Ascending aorta (tissue), 2 donors: ENCODE measurements around the gene RPL28. TPM values are rescaled to one million over a fixed set of nuclear protein-coding genes. Genes with fewer than 3 reads are reported as not detected.
"Not testable (repeated sequence)": the region's sequence is repeated elsewhere in the genome, so short reads cannot be mapped to it uniquely, and the experiment has no call there.

ENCODE experiments used
- DNase-seq, 2 donors: peaks; one replicate each; pipeline ENCODE4 v3.0.0-alpha.2; 2019; ENCODE audit warnings: low spot score in 2 of 2
- H3K27ac ChIP-seq, 2 donors: fragments of 200-600 bp; sonication (generic); one replicate each; pipeline ENCODE4 v1.5.1; 2016 to 2017; ENCODE audit warnings: mild to moderate bottlenecking in 1 of 2
- H3K27me3 ChIP-seq: fragments of 200-600 bp; sonication (generic); one replicate; pipeline ENCODE4 v1.5.1; 2017
- H3K36me3 ChIP-seq, 2 donors: fragments of 200-600 bp; sonication (generic); one replicate each; pipeline ENCODE4 v1.5.1; 2016
- H3K4me1 ChIP-seq, 2 donors: fragments of 200-600 bp; sonication (generic); one replicate each; pipeline ENCODE4 v1.5.1; 2016 to 2017; ENCODE audit warnings: mild to moderate bottlenecking in 1 of 2
- H3K4me3 ChIP-seq, 2 donors: fragments of 200-600 bp; sonication (generic); one replicate each; pipeline ENCODE4 v1.5.1; 2016 to 2017; ENCODE audit warnings: mild to moderate bottlenecking in 1 of 2
- H3K9me3 ChIP-seq, 2 donors: fragments of 200-600 bp; sonication (generic); one replicate each; pipeline ENCODE4 v1.5.1; 2016
- intact Hi-C: fragments of 100-400 bp; cut with DNase I; formaldehyde crosslinking; loops from one replicate; pipeline ENCODE4 v1.15.1; 2023
- total RNA-seq: library from RNA; depleted of rRNA; stranded (reverse); fragments of >200 nt; gene quantifications from one replicate; pipeline ENCODE4 v1.1.0, GENCODE V29; 2016
- TF ChIP-seq, protein P1 (sequence below), 3 experiments: fragments of 200-600 bp in 2 of 3; fragments of 450-650 bp in 1 of 3; sonication (generic) in 2 of 3; IDR thresholded peaks; one replicate each; pipeline ENCODE4 v1.5.1; 2016 to 2019; ENCODE audit warnings: antibody characterized with exemption in 3 of 3, mild to moderate bottlenecking in 1 of 3, moderate library complexity in 1 of 3

Gene RPL28
- total RNA-seq, 1 donor from 2014 or later, result 542 TPM

DNA sequence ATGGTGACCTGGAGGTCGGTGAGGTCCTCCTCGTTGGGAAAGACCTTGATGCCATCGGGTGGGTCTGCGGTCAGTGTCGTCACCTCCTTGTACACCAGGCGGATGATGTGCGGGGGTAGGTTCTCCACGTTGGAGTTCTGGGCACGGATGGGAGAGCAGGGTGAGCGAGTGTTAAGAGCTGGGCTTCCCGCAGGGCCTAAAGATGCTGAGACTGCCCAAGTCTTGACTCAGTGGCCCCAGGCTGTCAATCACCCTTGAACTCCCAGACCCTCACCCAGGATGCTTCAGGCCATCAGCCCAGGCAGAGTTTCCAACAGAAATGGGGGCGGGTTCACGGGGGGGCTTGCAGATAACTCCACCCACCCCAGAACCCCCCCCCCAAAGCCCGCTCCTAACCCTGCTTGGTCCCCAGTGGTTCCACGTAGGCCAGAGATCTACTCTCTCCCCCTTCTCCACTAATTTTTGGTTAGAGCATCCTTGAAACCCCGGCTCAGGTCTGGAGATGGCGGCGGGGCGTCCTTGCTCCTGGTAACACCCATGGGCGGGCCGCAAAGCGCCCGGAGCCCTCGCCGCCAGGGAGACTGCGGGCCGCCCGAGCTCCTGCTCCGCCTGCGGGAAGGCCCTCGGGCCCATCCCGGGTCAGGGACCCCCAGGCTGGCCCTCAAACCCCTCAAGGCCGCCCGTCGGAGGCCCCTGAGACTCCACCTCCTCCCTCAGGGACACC, 21.3 kb downstream of the RPL28 start:
- intact Hi-C loops, result loop anchor here (1.0 to 10.0 kb wide), 6 partner anchors 21 to 1540 kb away; partner anchors contain the start of genes LENG9, MYADM, PPP1R12C and ZSCAN5A
- no peaks in the 10 kb centered on the region for H3K27me3 ChIP-seq
- H3K27ac ChIP-seq, result peak overlapping the region; percentile 96 to 99
- H3K4me3 ChIP-seq, result peak overlapping the region; percentile 86 to 92
- peaks cover 16 to 27% of the 10 kb centered on the region in 2 donors for H3K36me3 ChIP-seq
- TF ChIP-seq, protein P1, sequence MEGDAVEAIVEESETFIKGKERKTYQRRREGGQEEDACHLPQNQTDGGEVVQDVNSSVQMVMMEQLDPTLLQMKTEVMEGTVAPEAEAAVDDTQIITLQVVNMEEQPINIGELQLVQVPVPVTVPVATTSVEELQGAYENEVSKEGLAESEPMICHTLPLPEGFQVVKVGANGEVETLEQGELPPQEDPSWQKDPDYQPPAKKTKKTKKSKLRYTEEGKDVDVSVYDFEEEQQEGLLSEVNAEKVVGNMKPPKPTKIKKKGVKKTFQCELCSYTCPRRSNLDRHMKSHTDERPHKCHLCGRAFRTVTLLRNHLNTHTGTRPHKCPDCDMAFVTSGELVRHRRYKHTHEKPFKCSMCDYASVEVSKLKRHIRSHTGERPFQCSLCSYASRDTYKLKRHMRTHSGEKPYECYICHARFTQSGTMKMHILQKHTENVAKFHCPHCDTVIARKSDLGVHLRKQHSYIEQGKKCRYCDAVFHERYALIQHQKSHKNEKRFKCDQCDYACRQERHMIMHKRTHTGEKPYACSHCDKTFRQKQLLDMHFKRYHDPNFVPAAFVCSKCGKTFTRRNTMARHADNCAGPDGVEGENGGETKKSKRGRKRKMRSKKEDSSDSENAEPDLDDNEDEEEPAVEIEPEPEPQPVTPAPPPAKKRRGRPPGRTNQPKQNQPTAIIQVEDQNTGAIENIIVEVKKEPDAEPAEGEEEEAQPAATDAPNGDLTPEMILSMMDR (IDR thresholded peaks at IDR 0.05), result no peak
- H3K9me3 ChIP-seq, result no peaks in the 10 kb centered on the region
- peaks cover 11 to 13% of the 10 kb centered on the region in 2 donors for H3K4me1 ChIP-seq
- peak in 1 of 2 donors; percentile 71 for DNase-seq

DNA sequence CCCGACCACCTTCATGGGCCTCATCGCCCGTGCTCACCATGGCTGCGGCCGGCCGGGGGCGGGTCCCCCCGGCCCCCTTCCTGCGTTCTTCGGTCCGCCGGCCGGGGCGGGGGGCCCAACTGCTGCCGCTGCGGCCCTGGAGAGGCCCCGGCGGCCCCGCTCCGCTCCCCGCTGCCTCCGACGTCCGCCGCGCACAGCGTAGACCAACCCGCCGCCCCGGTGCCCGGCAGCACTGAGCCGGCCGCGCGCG, 21.7 kb downstream of the RPL28 start, which contains the start of gene UBE2S:
TSS of gene UBE2S (minus strand) at position 239 of the 250 bp plus-strand sequence. CDS start at position 40, 199 bp downstream.
- intact Hi-C loops, result loop anchor here (1.0 to 10.0 kb wide), 6 partner anchors 21 to 1540 kb away; partner anchors contain the start of genes LENG9, MYADM, PPP1R12C and ZSCAN5A
- H3K27me3 ChIP-seq, H3K9me3 ChIP-seq, DNase-seq: not testable (repeated sequence)
- Histone ChIP-seq H3K4me3 (peak within 1 kb of the TSS; percentile 86 to 92), H3K4me1 (peaks cover 11 to 13% of the 10 kb centered on the region in 2 donors), H3K36me3 (peaks cover 12 to 23% of the 10 kb centered on the region in 2 donors), H3K27ac (peak within 1 kb of the TSS; percentile 96 to 99)

DNA sequence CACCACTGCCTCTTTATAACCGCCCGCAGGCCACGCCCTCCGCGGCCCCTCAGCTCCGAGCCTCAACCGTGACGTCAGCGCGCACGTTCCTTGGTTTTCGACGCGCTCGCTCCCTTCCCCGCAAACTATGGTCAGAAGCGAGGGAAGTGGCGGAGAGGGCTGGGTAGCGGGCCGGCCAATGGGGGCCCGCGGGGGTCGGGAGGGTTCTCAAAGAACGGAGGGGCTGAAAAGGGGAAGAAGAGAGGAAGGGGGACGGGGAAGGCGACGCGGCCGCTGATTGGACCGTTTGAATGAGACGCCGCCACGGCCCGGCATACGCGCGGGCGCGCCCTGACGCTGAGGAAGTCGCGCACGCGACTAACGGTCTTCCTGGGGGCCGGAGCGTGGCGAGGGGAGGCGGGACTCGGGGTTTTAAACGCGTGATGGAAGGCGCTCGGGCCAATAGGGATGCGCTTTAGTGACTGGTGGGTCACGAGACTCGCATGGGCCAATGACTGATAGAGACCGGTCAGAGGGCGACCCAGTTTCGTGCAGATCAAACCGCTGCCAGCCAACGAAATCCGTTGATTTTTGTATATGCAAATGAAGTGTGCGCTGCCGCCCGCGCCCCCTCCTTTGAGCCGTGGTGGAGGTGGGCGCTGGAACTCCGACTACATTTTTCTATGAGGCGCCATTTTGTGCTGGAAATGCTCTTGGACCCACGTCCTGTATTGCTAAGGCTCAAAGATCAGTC, 22.2 kb downstream of the RPL28 start:
- DNase-seq, result peak; percentile 95 to 99
- H3K4me1 ChIP-seq, result peaks cover 11 to 13% of the 10 kb centered on the region in 2 donors
- H3K27ac ChIP-seq, result peak overlapping the region; percentile 96 to 99
- TF ChIP-seq, protein P1 (IDR thresholded peaks at IDR 0.05), result no peak
- H3K36me3 ChIP-seq, result peaks cover 7 to 18% of the 10 kb centered on the region in 2 donors
- no peaks in the 10 kb centered on the region for H3K27me3 ChIP-seq
- intact Hi-C loops, result loop anchor here (1.0 to 10.0 kb wide), 10 partner anchors 22 to 1541 kb away; partner anchors contain the start of genes FIZ1, ISOC2, KMT5C and LENG9
- peak overlapping the region; percentile 86 to 92 for H3K4me3 ChIP-seq
- no peaks in the 10 kb centered on the region for H3K9me3 ChIP-seq

DNA sequence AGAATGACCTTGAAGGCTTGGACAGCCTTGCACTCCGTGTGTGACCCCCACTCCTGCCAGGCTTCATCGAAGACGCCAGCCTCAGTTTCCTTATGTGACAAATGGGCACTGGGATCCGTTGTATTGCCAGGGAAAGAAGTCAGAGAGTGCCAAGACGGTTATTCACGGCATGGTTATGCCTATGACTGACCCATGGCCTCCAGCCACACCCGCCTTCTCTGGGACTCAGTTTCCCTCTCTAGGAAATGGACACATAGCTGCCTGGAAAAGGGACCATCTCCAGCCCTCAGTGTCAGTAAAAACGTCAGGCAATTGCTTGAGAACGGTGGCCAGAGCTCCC, 22.8 kb downstream of the RPL28 start:
- TF ChIP-seq, protein P1 (IDR thresholded peaks at IDR 0.05), result no peak
- intact Hi-C loops, result loop anchor here (1.0 to 10.0 kb wide), 9 partner anchors 53 to 1541 kb away; partner anchors contain the start of genes FIZ1, ISOC2, KMT5C and LENG9
- H3K4me1 ChIP-seq, result peaks cover 11 to 13% of the 10 kb centered on the region in 2 donors
- H3K27me3 ChIP-seq, result no peaks in the 10 kb centered on the region
- H3K36me3 ChIP-seq, result peaks cover 2 to 12% of the 10 kb centered on the region in 2 donors
- H3K27ac ChIP-seq, result peak overlapping the region; percentile 96 to 99
- H3K4me3 ChIP-seq, result peak overlapping the region; percentile 86 to 92
- DNase-seq, result no peak
- no peaks in the 10 kb centered on the region for H3K9me3 ChIP-seq

DNA sequence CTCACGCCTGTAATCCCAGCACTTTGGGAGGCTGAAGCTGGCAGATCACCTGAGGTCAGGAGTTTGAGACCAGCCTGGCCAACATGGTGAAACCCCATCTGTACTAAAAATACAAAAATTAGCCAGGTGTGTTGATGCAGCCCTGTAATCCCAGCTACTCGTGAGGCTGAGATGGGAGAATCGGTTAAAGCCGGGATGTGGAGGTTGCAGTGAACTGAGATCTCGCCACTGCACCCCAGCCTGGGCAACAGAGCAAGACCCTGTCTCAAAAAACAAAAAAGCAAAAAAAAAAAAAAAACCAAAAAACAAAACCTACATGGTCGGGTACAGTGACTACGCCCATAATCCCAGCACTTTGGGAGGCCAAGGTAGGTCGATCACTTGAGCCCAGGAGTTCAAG, 23.4 kb downstream of the RPL28 start:
- not testable (repeated sequence) for DNase-seq, H3K27ac ChIP-seq
- intact Hi-C loops, result loop anchor here (2.0 to 10.0 kb wide), 6 partner anchors 68 to 1542 kb away; partner anchors contain the start of genes LENG9, MYADM, PPP1R12C and ZNF628

DNA sequence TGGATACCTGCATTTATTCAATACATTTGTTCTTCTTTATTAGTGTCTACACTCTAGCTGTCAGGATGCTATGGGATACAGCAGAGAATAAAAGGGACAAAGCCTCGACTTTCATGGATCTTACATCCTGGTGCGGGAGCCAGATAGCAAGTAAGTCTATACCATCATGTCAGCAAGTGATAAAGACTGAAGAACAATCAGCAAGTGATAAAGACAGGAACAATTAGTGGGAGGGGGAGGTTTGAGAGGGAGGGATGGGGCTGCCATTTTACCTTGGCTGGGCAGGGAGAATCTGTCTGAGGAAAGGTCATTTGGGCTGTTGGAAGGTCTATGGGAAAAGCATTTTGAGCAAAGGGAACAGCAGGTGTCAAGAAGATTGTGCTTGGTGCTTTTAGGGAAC, 24.4 kb downstream of the RPL28 start:
- TF ChIP-seq, protein P1 (IDR thresholded peaks at IDR 0.05), result no peak
- H3K36me3 ChIP-seq, result no peaks in the 10 kb centered on the region
- H3K27me3 ChIP-seq, result no peaks in the 10 kb centered on the region
- H3K27ac ChIP-seq, result no peak overlapping the region
- H3K4me3 ChIP-seq, result no peak overlapping the region
- DNase-seq, result no peak
- no peaks in the 10 kb centered on the region for H3K9me3 ChIP-seq
- intact Hi-C loops, result no loop called here
- H3K4me1 ChIP-seq, result peaks cover 11 to 13% of the 10 kb centered on the region in 2 donors

More for the DNA sequence above, 23.4 kb downstream of the RPL28 start:
- H3K9me3 ChIP-seq, H3K36me3 ChIP-seq, H3K4me3 ChIP-seq, H3K27me3 ChIP-seq: not testable (repeated sequence)
- H3K4me1 ChIP-seq, result peaks cover 11 to 13% of the 10 kb centered on the region in 2 donors
